Measurements from ENCODE around the gene PDIA5. TPM values are rescaled to one million over a fixed set of nuclear protein-coding genes. Genes with fewer than 3 reads are reported as not detected.
A peak's percentile ranks its signal among the peaks of the same experiment; 100 is the strongest.

Gene PDIA5
- total RNA-seq, 1 donor from 2014 or later = 128 TPM

- H3K9me3 Mint-ChIP-seq (ENCODE audit: low read depth) = no peaks in the 10 kb centered on the region
- peaks cover 46% of the 10 kb centered on the region for H3K27me3 Mint-ChIP-seq (ENCODE audit: low read depth)
- peaks cover 10% of the 10 kb centered on the region for H3K4me1 Mint-ChIP-seq (ENCODE audit: low read depth)
- no peak overlapping the region for H3K4me3 Mint-ChIP-seq (ENCODE audit: unreplicated experiment)
- no peak for TF ChIP-seq CTCF (IDR thresholded peaks at IDR 0.05)
- H3K36me3 Mint-ChIP-seq (ENCODE audit: low read depth) = peaks cover 25% of the 10 kb centered on the region
- no peak for DNase-seq (ENCODE audit: low spot score)
- H3K27ac Mint-ChIP-seq (ENCODE audit: unreplicated experiment) = no peak overlapping the region
Measured at GRCh38 chr3:123021388-123021787, 45.4 kb upstream of the PDIA5 start.

GRCh38 chr3:123021996-123022510, 44.8 kb upstream of the PDIA5 start:
- H3K4me1 Mint-ChIP-seq (ENCODE audit: low read depth) = peaks cover 13% of the 10 kb centered on the region
- no peak for TF ChIP-seq CTCF (IDR thresholded peaks at IDR 0.05)
- H3K27ac Mint-ChIP-seq (ENCODE audit: unreplicated experiment) = no peak overlapping the region
- no peaks in the 10 kb centered on the region for H3K9me3 Mint-ChIP-seq (ENCODE audit: low read depth)
- H3K4me3 Mint-ChIP-seq (ENCODE audit: unreplicated experiment) = no peak overlapping the region
- H3K36me3 Mint-ChIP-seq (ENCODE audit: low read depth) = peaks cover 25% of the 10 kb centered on the region
- H3K27me3 Mint-ChIP-seq (ENCODE audit: low read depth) = peaks cover 48% of the 10 kb centered on the region
- DNase-seq (ENCODE audit: low spot score) = no peak

- Mint-ChIP-seq H3K36me3 (ENCODE audit: low read depth) (peaks cover 17% of the 10 kb centered on the region), H3K27ac (ENCODE audit: unreplicated experiment) (no peak overlapping the region), H3K4me1 (ENCODE audit: low read depth) (peaks cover 25% of the 10 kb centered on the region), H3K4me3 (ENCODE audit: unreplicated experiment) (no peak overlapping the region), H3K9me3 (ENCODE audit: low read depth) (no peaks in the 10 kb centered on the region), H3K27me3 (ENCODE audit: low read depth) (peaks cover 43% of the 10 kb centered on the region)
- no peak for DNase-seq (ENCODE audit: low spot score)
- TF ChIP-seq CTCF (IDR thresholded peaks at IDR 0.05) = no peak
Measured at GRCh38 chr3:123024056-123024455, 42.8 kb upstream of the PDIA5 start.

GRCh38 chr3:123025642-123026521, 40.9 kb upstream of the PDIA5 start:
- Mint-ChIP-seq H3K9me3 (ENCODE audit: low read depth) (no peaks in the 10 kb centered on the region), H3K4me3 (ENCODE audit: unreplicated experiment) (peak overlapping the region; percentile 84), H3K27ac (ENCODE audit: unreplicated experiment) (peak overlapping the region; percentile 78), H3K27me3 (ENCODE audit: low read depth) (peaks cover 45% of the 10 kb centered on the region), H3K4me1 (ENCODE audit: low read depth) (peaks cover 27% of the 10 kb centered on the region), H3K36me3 (ENCODE audit: low read depth) (peaks cover 11% of the 10 kb centered on the region)
- no peak for DNase-seq (ENCODE audit: low spot score)
- no peak for TF ChIP-seq CTCF (IDR thresholded peaks at IDR 0.05)

- peaks cover 11% of the 10 kb centered on the region for H3K36me3 Mint-ChIP-seq (ENCODE audit: low read depth)
- no peaks in the 10 kb centered on the region for H3K9me3 Mint-ChIP-seq (ENCODE audit: low read depth)
- TF ChIP-seq CTCF (IDR thresholded peaks at IDR 0.05) = no peak
- peak overlapping the region; percentile 49 for H3K27ac Mint-ChIP-seq (ENCODE audit: unreplicated experiment)
- peaks cover 27% of the 10 kb centered on the region for H3K4me1 Mint-ChIP-seq (ENCODE audit: low read depth)
- no peak for DNase-seq (ENCODE audit: low spot score)
- peaks cover 44% of the 10 kb centered on the region for H3K27me3 Mint-ChIP-seq (ENCODE audit: low read depth)
- H3K4me3 Mint-ChIP-seq (ENCODE audit: unreplicated experiment) = peak overlapping the region; percentile 84
Measured at GRCh38 chr3:123026565-123027291, 40.1 kb upstream of the PDIA5 start.

Data from chondrocyte (in vitro differentiated cells).